Measurements from ENCODE around the gene TRAPPC2L.

Gene TRAPPC2L

GRCh38 chr16:88881675-88882357, 24.9 kb downstream of the TRAPPC2L start:
- DNase-seq (ENCODE audit: extremely low spot score) = no peak
- CTCF ChIA-PET = interaction anchor here (1.1 kb wide), 1 partner anchor 144 kb away, joined by 3 read pairs; no protein-coding TSS in a partner anchor
- POLR2A ChIA-PET = no interaction called here
- no peak for TF ChIP-seq CTCF (IDR thresholded peaks at IDR 0.05; ENCODE audit: control extremely low read depth, extremely low read depth, low read depth, missing control alignments)

- CTCF ChIA-PET = no interaction called here
- no peak for TF ChIP-seq CTCF (IDR thresholded peaks at IDR 0.05; ENCODE audit: control extremely low read depth, extremely low read depth, low read depth, missing control alignments)
- no peak for DNase-seq (ENCODE audit: extremely low spot score)
- POLR2A ChIA-PET = no interaction called here
Measured at GRCh38 chr16:88882358-88883030, 25.6 kb downstream of the TRAPPC2L start.

DNA sequence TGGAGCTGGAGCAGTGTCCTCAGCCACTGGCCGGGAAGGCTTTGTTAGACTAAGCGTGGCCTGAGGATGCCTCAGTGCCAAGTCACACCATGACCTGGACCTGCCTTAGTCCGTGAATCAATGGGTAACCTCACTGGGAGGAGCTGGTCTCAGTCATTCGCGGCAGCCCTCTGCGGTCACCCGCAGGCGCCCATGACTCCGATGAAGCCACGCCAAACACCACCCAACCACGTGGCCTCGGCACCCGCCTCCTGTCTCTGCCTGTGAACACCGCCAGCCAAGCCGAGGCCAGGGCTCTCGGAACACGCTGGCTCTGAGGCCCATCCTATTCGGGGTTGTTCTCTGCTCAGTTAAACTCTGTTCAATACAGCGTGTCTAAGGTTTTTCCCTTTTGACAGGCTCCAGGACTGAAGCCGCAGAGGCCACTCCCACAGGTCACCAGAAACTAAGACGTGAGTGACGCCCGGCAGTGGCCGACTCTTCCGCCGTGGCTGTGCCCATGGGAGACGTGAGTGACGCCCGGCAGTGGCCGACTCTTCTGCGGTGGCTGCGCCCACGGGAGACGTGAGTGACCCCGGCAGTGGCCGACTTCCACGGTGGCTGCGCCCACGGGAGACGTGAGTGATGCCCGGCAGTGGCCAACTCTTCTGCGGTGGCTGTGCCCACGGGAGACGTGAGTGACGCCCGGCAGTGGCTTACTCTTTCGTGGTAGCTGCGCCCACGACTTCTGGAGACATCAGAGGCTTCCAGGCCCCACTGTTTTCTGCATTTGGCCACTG, 26.4 kb downstream of the TRAPPC2L start:
- no peak for TF ChIP-seq CTCF (IDR thresholded peaks at IDR 0.05; ENCODE audit: control extremely low read depth, extremely low read depth, low read depth, missing control alignments)
- CTCF ChIA-PET = no interaction called here
- POLR2A ChIA-PET = no interaction called here
- no peak for DNase-seq (ENCODE audit: extremely low spot score)

DNA sequence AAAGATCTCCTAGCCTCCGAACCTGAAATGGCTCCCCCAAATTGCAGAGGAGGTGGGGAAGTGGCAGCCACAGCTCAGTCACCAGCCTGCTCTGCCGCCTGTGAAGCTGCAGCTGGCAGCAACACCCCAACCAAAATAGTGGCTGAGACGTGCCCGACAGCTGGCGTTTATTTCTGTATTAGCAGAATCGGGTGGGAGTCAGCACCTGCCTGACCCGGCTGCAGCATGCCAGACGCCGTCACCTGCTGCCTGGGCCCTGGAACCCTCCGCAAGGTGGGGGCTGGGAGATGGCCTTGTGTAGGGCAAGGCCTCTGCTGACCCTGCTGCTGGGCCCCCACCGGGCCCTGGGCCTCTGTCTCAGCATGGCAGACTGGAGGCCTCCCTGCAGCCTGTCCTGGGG, 27.0 kb downstream of the TRAPPC2L start:
- no peak for TF ChIP-seq CTCF (IDR thresholded peaks at IDR 0.05; ENCODE audit: control extremely low read depth, extremely low read depth, low read depth, missing control alignments)
- no peak for DNase-seq (ENCODE audit: extremely low spot score)
- ChIA-PET POLR2A (no interaction called here), CTCF (no interaction called here)

- ChIA-PET CTCF (no interaction called here), POLR2A (no interaction called here)
- no peak for DNase-seq (ENCODE audit: extremely low spot score)
- TF ChIP-seq CTCF (IDR thresholded peaks at IDR 0.05; ENCODE audit: control extremely low read depth, extremely low read depth, low read depth, missing control alignments) = no peak
Measured at GRCh38 chr16:88884569-88885271, 27.8 kb downstream of the TRAPPC2L start.

DNA sequence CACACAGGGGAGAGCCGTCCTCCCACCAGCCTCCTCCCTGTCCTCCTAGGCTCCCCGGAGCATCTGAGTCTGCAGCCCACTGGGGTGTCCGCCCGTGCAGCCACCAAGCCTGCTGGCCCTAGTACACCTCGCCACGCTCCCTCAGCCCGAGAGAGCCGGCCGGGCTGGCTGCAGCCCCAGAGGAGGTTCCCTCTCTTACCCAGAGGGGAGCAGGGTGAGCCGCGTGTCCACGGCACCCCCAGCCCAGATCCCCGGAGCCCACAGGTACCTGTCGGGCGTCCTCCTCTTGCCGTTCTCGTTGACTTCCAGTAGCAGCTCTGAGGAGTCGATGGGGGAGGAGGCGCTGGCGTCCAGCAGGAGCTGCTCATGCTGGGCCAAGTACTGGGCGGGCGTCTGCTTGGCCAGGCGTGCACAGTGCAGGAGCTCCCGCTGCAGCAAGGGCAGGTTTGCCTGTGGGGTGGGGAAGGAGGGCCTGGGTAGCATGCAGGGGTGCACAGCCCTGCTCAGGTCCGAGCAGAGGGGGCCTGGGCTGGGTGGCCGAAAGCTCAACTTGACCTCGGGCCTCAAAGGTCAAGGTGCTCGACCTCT, 28.9 kb downstream of the TRAPPC2L start:
- no peak for DNase-seq (ENCODE audit: extremely low spot score)
- POLR2A ChIA-PET = no interaction called here
- CTCF ChIA-PET = interaction anchor here (1.6 kb wide), 1 partner anchor 12 kb away, joined by 4 read pairs; no protein-coding TSS in a partner anchor
- TF ChIP-seq CTCF (IDR thresholded peaks at IDR 0.05; ENCODE audit: control extremely low read depth, extremely low read depth, low read depth, missing control alignments) = no peak

Data from GM10248 (cell line).